Gastrocnemius medialis (tissue), 4 donors: ENCODE data around the gene ZSCAN25. TPM values are rescaled to one million over a fixed set of nuclear protein-coding genes. Genes with fewer than 3 reads are reported as not detected.
A peak's percentile ranks its signal among the peaks of the same experiment; 100 is the strongest.

Source experiments
- ATAC-seq, 2 donors: fragments of 150-250 bp; one replicate each; pipeline ENCODE4 v1.9.1; 2016
- DNase-seq, 2 donors: peaks; one replicate each; pipeline ENCODE4 v3.0.0-alpha.2; 2019
- H3K27ac ChIP-seq, 4 donors: fragments of 200-600 bp; sonication (generic); 1 replicate in 1 of 4; 2 replicates in 3 of 4; pipeline ENCODE4 v1.5.1; 2016 to 2018; ENCODE audit warnings: mild to moderate bottlenecking in 2 of 4, moderate library complexity in 1 of 4
- H3K27me3 ChIP-seq, 3 donors: fragments of 200-600 bp; sonication (generic) in 2 of 3; 1 replicate in 1 of 3; 2 replicates in 2 of 3; pipeline versions ENCODE4 v1.5.1 to v1.6.0; 2016 to 2019; ENCODE audit warnings: mild to moderate bottlenecking in 1 of 3, moderate library complexity in 1 of 3
- H3K36me3 ChIP-seq, 2 donors: fragments of 200-600 bp; sonication (generic) in 1 of 2; one replicate each; pipeline ENCODE4 v1.5.1; 2017 to 2018
- H3K4me1 ChIP-seq, 2 donors: fragments of 200-600 bp; sonication (generic) in 1 of 2; one replicate each; pipeline ENCODE4 v1.5.1; 2016 to 2017; ENCODE audit warnings: mild to moderate bottlenecking in 2 of 2
- H3K4me3 ChIP-seq, 4 donors: fragments of 200-600 bp; sonication (generic) in 3 of 4; 1 replicate in 1 of 4; 2 replicates in 3 of 4; pipeline ENCODE4 v1.5.1; 2016 to 2019; ENCODE audit warnings: mild to moderate bottlenecking in 2 of 4
- H3K9me3 ChIP-seq, 3 donors: fragments of 200-600 bp; sonication (generic) in 2 of 3; 1 replicate in 1 of 3; 2 replicates in 2 of 3; pipeline ENCODE4 v1.5.1; 2016 to 2019
- CTCF ChIP-seq, 5 experiments: fragments of 450-650 bp in 3 of 5; fragments of 200-600 bp in 2 of 5; sonication (generic) in 2 of 5; IDR thresholded peaks in 4 of 5; conservative IDR thresholded peaks in 1 of 5; 1 replicate in 4 of 5; 2 replicates in 1 of 5; pipeline ENCODE4 v1.5.1; 2016 to 2019; ENCODE audit warnings: antibody characterized with exemption in 5 of 5, mild to moderate bottlenecking in 3 of 5, moderate library complexity in 3 of 5
- POLR2A ChIP-seq, 2 donors: fragments of 450-650 bp; IDR thresholded peaks; one replicate each; pipeline ENCODE4 v1.6.1; 2017; ENCODE audit warnings: antibody characterized with exemption in 2 of 2, mild to moderate bottlenecking in 2 of 2, moderate library complexity in 2 of 2
- in situ Hi-C, 4 donors: fragments of 200-750 bp; cut with MboI; loops; one replicate each; pipeline versions ENCODE4 v1.15.0 to v1.8.0; 2017; ENCODE audit warnings: low sequenced_read_pairs in 4 of 4
- intact Hi-C: fragments of 100-400 bp; cut with DNase I; formaldehyde crosslinking; loops from one replicate; pipeline ENCODE4 v1.15.1; 2023; ENCODE audit warnings: low total_unique reads
- total RNA-seq, 4 donors: library from RNA; depleted of rRNA; stranded (reverse); fragments of >200 nt; gene quantifications; one replicate each; pipeline versions ENCODE4 v1.1.0 to v1.2.3, GENCODE V29; 2016

The ZSCAN25 gene
- total RNA-seq, 4 donors from 2014 or later: 6.0 to 7.9 (median 7.2) TPM

DNA sequence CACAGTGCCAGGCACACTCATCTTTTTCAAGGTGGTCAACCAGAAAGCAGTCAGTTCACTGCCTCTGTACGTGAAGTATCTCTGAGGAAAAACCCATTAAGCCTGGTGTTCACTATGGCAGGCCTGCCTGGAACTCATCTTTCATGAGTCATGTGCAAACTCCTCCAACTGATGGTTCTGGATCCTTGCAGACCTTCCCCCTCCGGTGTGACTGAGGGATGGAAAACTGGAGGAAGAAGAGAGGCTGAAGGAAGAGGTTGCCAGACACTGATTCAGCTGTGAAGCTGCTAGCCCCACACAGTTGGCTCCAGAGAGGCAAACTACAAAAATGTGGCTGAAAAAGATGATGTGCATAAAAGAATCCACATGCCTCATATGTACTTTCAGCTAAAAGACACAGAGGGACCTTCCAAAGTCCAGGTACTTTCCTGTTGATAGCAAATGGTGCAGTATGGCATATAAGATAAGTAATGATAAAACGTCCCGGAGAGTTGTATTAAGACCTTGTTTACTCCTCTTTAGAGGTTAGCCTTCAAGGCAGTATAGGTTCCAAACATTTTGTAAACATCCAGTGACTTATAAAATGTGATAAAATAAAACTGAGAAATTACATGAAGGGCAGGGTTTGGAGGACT lies 60.4 kb downstream of the ZSCAN25 start:
- in situ Hi-C loops: no loop called here
- intact Hi-C loops: no loop called here
- ATAC-seq: no peak

GRCh38 chr7:99677648-99678045 lies 60.9 kb downstream of the ZSCAN25 start:
- Histone ChIP-seq H3K27me3 (no peaks in the 10 kb centered on the region), H3K4me1 (peaks cover 7% of the 10 kb centered on the region in 2 donors), H3K27ac (no peak overlapping the region), H3K36me3 (no peaks in the 10 kb centered on the region), H3K4me3 (no peak overlapping the region), H3K9me3 (no peaks in the 10 kb centered on the region)
- in situ Hi-C loops: no loop called here
- ATAC-seq: no peak
- DNase-seq: no peak
- intact Hi-C loops: no loop called here
- no peak for TF ChIP-seq POLR2A (IDR thresholded peaks at IDR 0.05)
- no peak for TF ChIP-seq CTCF (IDR thresholded peaks at IDR 0.05 in 4 of 5, conservative IDR thresholded peaks at IDR 0.05 in 1 of 5)

More for the DNA sequence above, 60.4 kb downstream of the ZSCAN25 start:
- TF ChIP-seq CTCF (IDR thresholded peaks at IDR 0.05 in 4 of 5, conservative IDR thresholded peaks at IDR 0.05 in 1 of 5) (no peak), POLR2A (IDR thresholded peaks at IDR 0.05) (no peak)
- Histone ChIP-seq H3K27ac (no peak overlapping the region), H3K4me1 (peaks cover 7% of the 10 kb centered on the region in 2 donors), H3K27me3 (no peaks in the 10 kb centered on the region), H3K4me3 (no peak overlapping the region), H3K36me3 (no peaks in the 10 kb centered on the region), H3K9me3 (no peaks in the 10 kb centered on the region)
- DNase-seq: no peak

DNA sequence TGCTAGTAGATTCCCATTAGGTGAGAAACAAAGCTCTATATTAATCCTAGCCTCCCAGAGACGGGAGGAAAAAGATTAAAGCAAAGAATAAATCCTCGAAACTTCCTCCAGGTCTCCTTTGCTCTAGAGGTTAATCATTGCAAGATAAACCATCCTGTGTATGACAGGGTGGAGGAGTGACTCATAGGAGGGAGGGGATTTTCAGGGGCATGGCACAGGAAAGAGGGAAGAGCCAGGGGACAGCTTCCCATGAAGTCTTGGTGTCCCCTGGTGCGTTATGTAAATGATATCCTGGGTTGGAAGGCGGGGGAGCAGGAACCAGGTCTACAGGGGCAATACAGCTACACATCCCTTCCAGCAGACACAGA lies 62.3 kb downstream of the ZSCAN25 start:
- H3K27me3 ChIP-seq: no peaks in the 10 kb centered on the region
- H3K36me3 ChIP-seq: no peaks in the 10 kb centered on the region
- in situ Hi-C loops: no loop called here
- intact Hi-C loops: no loop called here
- TF ChIP-seq POLR2A (IDR thresholded peaks at IDR 0.05): no peak
- no peak for TF ChIP-seq CTCF (IDR thresholded peaks at IDR 0.05 in 4 of 5, conservative IDR thresholded peaks at IDR 0.05 in 1 of 5)
- no peak overlapping the region for H3K27ac ChIP-seq
- H3K4me1 ChIP-seq: peaks cover 7% of the 10 kb centered on the region in 2 donors
- no peaks in the 10 kb centered on the region for H3K9me3 ChIP-seq
- ATAC-seq (no peak), DNase-seq (no peak)
- no peak overlapping the region for H3K4me3 ChIP-seq

GRCh38 chr7:99679400-99680191 lies 62.9 kb downstream of the ZSCAN25 start, which contains the start of gene CYP3A5:
TSS of gene CYP3A5 (minus strand) at chr7:99679996. CDS start at chr7:99679896, 100 bp downstream.
- intact Hi-C loops (no loop called here), in situ Hi-C loops (no loop called here)
- TF ChIP-seq POLR2A (IDR thresholded peaks at IDR 0.05): no peak
- Histone ChIP-seq H3K4me1 (peaks cover 7% of the 10 kb centered on the region in 2 donors), H3K36me3 (no peaks in the 10 kb centered on the region), H3K9me3 (no peaks in the 10 kb centered on the region), H3K4me3 (no peak within 1 kb of the TSS), H3K27ac (peak within 1 kb of the TSS in 1 of 4 donors; percentile 29), H3K27me3 (no peaks in the 10 kb centered on the region)
- DNase-seq (peak; percentile 25 to 56), ATAC-seq (peak; percentile 86 to 90)

Other genes starting within 250 kb of the ZSCAN25 start
- 10 to 100 TPM; 24.7 to 38.7 (median 30.8) TPM for gene ARPC1B, start 242.2 kb upstream of the ZSCAN25 start, total RNA-seq
- 100 to 1,000 TPM in 3 of 4 donors, 10 to 100 TPM in 1; 81.7 to 258 (median 198) TPM for gene PDAP1, start 208.3 kb upstream of the ZSCAN25 start, total RNA-seq
- gene BUD31, start 208.0 kb upstream of the ZSCAN25 start, total RNA-seq: 10 to 100 TPM; 23.3 to 46.8 (median 28.0) TPM
- gene PTCD1, start 178.1 kb upstream of the ZSCAN25 start, total RNA-seq: 10 to 100 TPM in 2 of 4 donors, 1 to 10 TPM in 2; 7.8 to 14.1 (median 10.9) TPM
- 10 to 100 TPM; 21.4 to 40.4 (median 26.1) TPM for gene CPSF4, start 178.0 kb upstream of the ZSCAN25 start, total RNA-seq
- 1,000 to 10,000 TPM; 2,310 to 4,128 (median 2,801) TPM for gene ATP5MF, start 150.8 kb upstream of the ZSCAN25 start, total RNA-seq
- gene ZNF789, start 144.1 kb upstream of the ZSCAN25 start, total RNA-seq: 1 to 10 TPM; 1.2 to 2.8 (median 1.4) TPM
- gene ZNF394, start 116.7 kb upstream of the ZSCAN25 start, total RNA-seq: 10 to 100 TPM; 14.2 to 19.2 (median 15.7) TPM
- 10 to 100 TPM in 3 of 4 donors, 1 to 10 TPM in 1; 7.3 to 12.3 (median 10.5) TPM for gene ZKSCAN5, start 112.3 kb upstream of the ZSCAN25 start, total RNA-seq
- 1 to 10 TPM; 2.3 to 5.7 (median 3.8) TPM for gene FAM200A, start 64.8 kb upstream of the ZSCAN25 start, total RNA-seq
- gene ZNF655, start 58.3 kb upstream of the ZSCAN25 start, total RNA-seq: 10 to 100 TPM; 41.5 to 85.1 (median 56.5) TPM
- gene TMEM225B, start 18.7 kb upstream of the ZSCAN25 start, total RNA-seq: not detected
- gene CYP3A5, start 63.0 kb downstream of the ZSCAN25 start, total RNA-seq: 1 to 10 TPM in 2 of 4 donors, under 1 TPM in 1, not detected in 1; 0.70 to 9.2 (median 1.8) TPM
- 1 to 10 TPM in 1 of 4 donors, under 1 TPM in 1, not detected in 2; 0.26 to 1.7 TPM for gene CYP3A7, start 118.2 kb downstream of the ZSCAN25 start, total RNA-seq
- 100 to 1,000 TPM in 1 of 4 donors, 1 to 10 TPM in 1, under 1 TPM in 1, not detected in 1; 0.71 to 107 (median 2.2) TPM for gene CYP3A4, start 167.2 kb downstream of the ZSCAN25 start, total RNA-seq
- 1 to 10 TPM in 1 of 4 donors, under 1 TPM in 1, not detected in 2; 0.85 to 1.3 TPM for gene CYP3A43, start 211.1 kb downstream of the ZSCAN25 start, total RNA-seq